ENCODE measurements around the gene MRTFB.

Gene MRTFB

GRCh38 chr16:14193316-14193871 is 122.3 kb downstream of the MRTFB start:
- no peak overlapping the region for H3K27ac ChIP-seq
- no peak for TF ChIP-seq Cebpa-rat (IDR thresholded peaks at IDR 0.05)
- H3K27me3 ChIP-seq, result no peaks in the 10 kb centered on the region
- peak overlapping the region; percentile 27 for H3K4me2 ChIP-seq
- no peaks in the 10 kb centered on the region for H4K20me1 ChIP-seq
- 0 out of 2 replicates have a peak, but pooled peaks cover 2% of the 10 kb centered on the region for H3K36me3 ChIP-seq
- no peak overlapping the region for H3K4me3 ChIP-seq
- H3K9me3 ChIP-seq, result peaks cover 12% of the 10 kb centered on the region
- no peak overlapping the region for H3K9ac ChIP-seq
- H3K4me1 ChIP-seq, result peaks cover 24% of the 10 kb centered on the region

- 0 out of 2 replicates have a peak, but pooled peaks cover 6% of the 10 kb centered on the region for H3K36me3 ChIP-seq
- H3K9me3 ChIP-seq, result peaks cover 14% of the 10 kb centered on the region
- no peak overlapping the region for H3K4me3 ChIP-seq
- H4K20me1 ChIP-seq, result no peaks in the 10 kb centered on the region
- H3K27ac ChIP-seq, result no peak overlapping the region
- H3K27me3 ChIP-seq, result no peaks in the 10 kb centered on the region
- H3K4me1 ChIP-seq, result peaks cover 24% of the 10 kb centered on the region
- H3K9ac ChIP-seq, result no peak overlapping the region
- H3K4me2 ChIP-seq, result no peak overlapping the region
- TF ChIP-seq Cebpa-rat (IDR thresholded peaks at IDR 0.05), result no peak
Measured at GRCh38 chr16:14194721-14195120, 123.6 kb downstream of the MRTFB start.

- no peak for TF ChIP-seq Cebpa-rat (IDR thresholded peaks at IDR 0.05)
- peaks cover 14% of the 10 kb centered on the region for H3K9me3 ChIP-seq
- peak overlapping the region; percentile 20 for H3K4me2 ChIP-seq
- H3K36me3 ChIP-seq, result 0 out of 2 replicates have a peak, but pooled peaks cover 6% of the 10 kb centered on the region
- H4K20me1 ChIP-seq, result no peaks in the 10 kb centered on the region
- no peak overlapping the region for H3K9ac ChIP-seq
- H3K27me3 ChIP-seq, result no peaks in the 10 kb centered on the region
- H3K4me3 ChIP-seq, result no peak overlapping the region
- no peak overlapping the region for H3K27ac ChIP-seq
- peaks cover 24% of the 10 kb centered on the region for H3K4me1 ChIP-seq
Measured at GRCh38 chr16:14196011-14196410, 124.9 kb downstream of the MRTFB start.

GRCh38 chr16:14196539-14196938 is 125.4 kb downstream of the MRTFB start:
- Histone ChIP-seq H3K4me1 (peaks cover 24% of the 10 kb centered on the region), H3K4me3 (no peak overlapping the region), H3K27me3 (no peaks in the 10 kb centered on the region), H3K9me3 (peaks cover 14% of the 10 kb centered on the region), H3K4me2 (peak overlapping the region; percentile 20), H3K36me3 (0 out of 2 replicates have a peak, but pooled peaks cover 6% of the 10 kb centered on the region), H3K9ac (no peak overlapping the region), H4K20me1 (no peaks in the 10 kb centered on the region), H3K27ac (no peak overlapping the region)
- no peak for TF ChIP-seq Cebpa-rat (IDR thresholded peaks at IDR 0.05)

- no peak overlapping the region for H3K27ac ChIP-seq
- H3K4me2 ChIP-seq, result no peak overlapping the region
- no peak overlapping the region for H3K9ac ChIP-seq
- TF ChIP-seq Cebpa-rat (IDR thresholded peaks at IDR 0.05), result no peak
- H3K27me3 ChIP-seq, result no peaks in the 10 kb centered on the region
- peaks cover 14% of the 10 kb centered on the region for H3K9me3 ChIP-seq
- no peaks in the 10 kb centered on the region for H4K20me1 ChIP-seq
- H3K4me1 ChIP-seq, result peaks cover 20% of the 10 kb centered on the region
- no peak overlapping the region for H3K4me3 ChIP-seq
- H3K36me3 ChIP-seq, result 0 out of 2 replicates have a peak, but pooled peaks cover 6% of the 10 kb centered on the region
Measured at GRCh38 chr16:14198012-14198411, 126.9 kb downstream of the MRTFB start.

- peaks cover 14% of the 10 kb centered on the region for H3K4me1 ChIP-seq
- H3K27ac ChIP-seq, result no peak overlapping the region
- H3K4me2 ChIP-seq, result no peak overlapping the region
- H4K20me1 ChIP-seq, result no peaks in the 10 kb centered on the region
- H3K36me3 ChIP-seq, result 0 out of 2 replicates have a peak, but pooled peaks cover 6% of the 10 kb centered on the region
- peaks cover 14% of the 10 kb centered on the region for H3K9me3 ChIP-seq
- no peak for TF ChIP-seq Cebpa-rat (IDR thresholded peaks at IDR 0.05)
- H3K4me3 ChIP-seq, result no peak overlapping the region
- no peak overlapping the region for H3K9ac ChIP-seq
- no peaks in the 10 kb centered on the region for H3K27me3 ChIP-seq
Measured at GRCh38 chr16:14198572-14198971, 127.5 kb downstream of the MRTFB start.

- Histone ChIP-seq H3K4me1 (peaks cover 14% of the 10 kb centered on the region), H3K9me3 (peaks cover 14% of the 10 kb centered on the region), H3K9ac (no peak overlapping the region), H4K20me1 (no peaks in the 10 kb centered on the region), H3K4me2 (no peak overlapping the region), H3K4me3 (no peak overlapping the region), H3K27me3 (no peaks in the 10 kb centered on the region), H3K27ac (no peak overlapping the region), H3K36me3 (0 out of 2 replicates have a peak, but pooled peaks cover 6% of the 10 kb centered on the region)
- TF ChIP-seq Cebpa-rat (IDR thresholded peaks at IDR 0.05), result no peak
Measured at GRCh38 chr16:14199199-14199598, 128.1 kb downstream of the MRTFB start.

- TF ChIP-seq Cebpa-rat (IDR thresholded peaks at IDR 0.05), result no peak
- Histone ChIP-seq H3K9me3 (peaks cover 14% of the 10 kb centered on the region), H3K27me3 (no peaks in the 10 kb centered on the region), H4K20me1 (no peaks in the 10 kb centered on the region), H3K27ac (no peak overlapping the region), H3K4me1 (peaks cover 14% of the 10 kb centered on the region), H3K9ac (no peak overlapping the region), H3K4me3 (no peak overlapping the region), H3K4me2 (no peak overlapping the region), H3K36me3 (0 out of 2 replicates have a peak, but pooled peaks cover 6% of the 10 kb centered on the region)
Measured at GRCh38 chr16:14199624-14200023, 128.5 kb downstream of the MRTFB start.

- no peak for TF ChIP-seq Cebpa-rat (IDR thresholded peaks at IDR 0.05)
- Histone ChIP-seq H3K9ac (no peak overlapping the region), H3K27me3 (no peaks in the 10 kb centered on the region), H3K9me3 (peaks cover 12% of the 10 kb centered on the region), H3K27ac (no peak overlapping the region), H4K20me1 (no peaks in the 10 kb centered on the region), H3K4me1 (peaks cover 1% of the 10 kb centered on the region), H3K36me3 (peaks cover 9% of the 10 kb centered on the region; the same call in 1 of the 2 replicates), H3K4me2 (no peak overlapping the region), H3K4me3 (no peak overlapping the region)
Measured at GRCh38 chr16:14202095-14202494, 131.0 kb downstream of the MRTFB start.

GRCh38 chr16:14202697-14203096 is 131.6 kb downstream of the MRTFB start:
- H3K9me3 ChIP-seq, result peaks cover 9% of the 10 kb centered on the region; the same call in 1 of the 2 replicates
- H3K9ac ChIP-seq, result no peak overlapping the region
- H3K4me2 ChIP-seq, result no peak overlapping the region
- H3K27me3 ChIP-seq, result no peaks in the 10 kb centered on the region
- H3K27ac ChIP-seq, result no peak overlapping the region
- TF ChIP-seq Cebpa-rat (IDR thresholded peaks at IDR 0.05), result no peak
- H3K4me3 ChIP-seq, result no peak overlapping the region
- no peaks in the 10 kb centered on the region for H3K4me1 ChIP-seq
- H3K36me3 ChIP-seq, result peaks cover 9% of the 10 kb centered on the region; the same call in 1 of the 2 replicates
- no peaks in the 10 kb centered on the region for H4K20me1 ChIP-seq

All from BLaER1 (cell line).